ENCODE data around the gene SLC2A4.

The SLC2A4 gene

DNA sequence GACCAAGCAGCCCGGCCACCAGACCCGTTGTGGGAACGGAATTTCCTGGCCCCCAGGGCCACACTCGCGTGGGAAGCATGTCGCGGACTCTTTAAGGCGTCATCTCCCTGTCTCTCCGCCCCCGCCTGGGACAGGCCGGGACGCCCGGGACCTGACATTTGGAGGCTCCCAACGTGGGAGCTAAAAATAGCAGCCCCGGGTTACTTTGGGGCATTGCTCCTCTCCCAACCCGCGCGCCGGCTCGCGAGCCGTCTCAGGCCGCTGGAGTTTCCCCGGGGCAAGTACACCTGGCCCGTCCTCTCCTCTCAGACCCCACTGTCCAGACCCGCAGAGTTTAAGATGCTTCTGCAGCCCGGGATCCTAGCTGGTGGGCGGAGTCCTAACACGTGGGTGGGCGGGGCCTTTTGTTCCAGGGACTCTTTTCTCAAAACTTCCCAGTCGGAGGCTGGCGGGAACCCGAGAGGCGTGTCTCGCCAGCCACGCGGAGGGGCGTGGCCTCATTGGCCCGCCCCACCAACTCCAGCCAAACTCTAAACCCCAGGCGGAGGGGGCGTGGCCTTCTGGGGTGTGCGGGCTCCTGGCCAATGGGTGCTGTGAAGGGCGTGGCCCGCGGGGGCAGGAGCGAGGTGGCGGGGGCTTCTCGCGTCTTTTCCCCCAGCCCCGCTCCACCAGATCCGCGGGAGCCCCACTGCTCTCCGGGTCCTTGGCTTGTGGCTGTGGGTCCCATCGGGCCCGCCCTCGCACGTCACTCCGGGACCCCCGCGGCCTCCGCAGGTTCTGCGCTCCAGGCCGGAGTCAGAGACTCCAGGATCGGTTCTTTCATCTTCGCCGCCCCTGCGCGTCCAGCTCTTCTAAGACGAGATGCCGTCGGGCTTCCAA is at the start of gene SLC2A4:
Gene SLC2A4 (plus strand): TSS at position 645 of the 879 bp plus-strand sequence. CDS start 217 bp downstream, at position 862.
- peak within 1 kb of the TSS; percentile 76 for H3K4me3 ChIP-seq (ENCODE audit: insufficient read length, low read depth)
- H3K36me3 ChIP-seq (ENCODE audit: insufficient read depth, insufficient read length, low read length) = no peaks in the 10 kb centered on the region
- TF ChIP-seq SUZ12 (IDR thresholded peaks at IDR 0.05; ENCODE audit: extremely low read depth, insufficient read depth, insufficient read length) = no peak
- TF ChIP-seq YY1 (IDR thresholded peaks at IDR 0.05; ENCODE audit: insufficient read depth, insufficient read length) = no peak
- TF ChIP-seq ZNF274 (IDR thresholded peaks at IDR 0.05; ENCODE audit: low read depth, low read length) = no peak

DNA sequence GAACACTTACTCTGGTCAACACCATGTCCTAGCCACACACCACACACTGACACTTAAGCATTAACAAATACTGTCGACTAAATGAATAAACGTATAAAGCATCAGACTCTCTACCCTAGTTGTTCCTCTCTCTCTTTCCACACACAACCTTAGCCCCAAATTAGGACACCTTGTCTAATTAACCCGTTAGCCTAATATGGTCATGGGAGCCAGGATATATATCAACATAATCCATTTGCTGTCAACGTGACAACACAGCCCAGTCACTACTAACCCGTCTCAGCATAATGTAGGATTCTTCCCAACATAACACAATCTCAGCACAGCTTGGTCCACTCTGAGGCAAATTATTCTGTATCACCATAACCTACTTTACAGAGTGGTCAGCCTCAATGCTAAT is 49.4 kb upstream of the SLC2A4 start:
- Histone ChIP-seq H3K36me3 (ENCODE audit: insufficient read depth, insufficient read length, low read length) (peaks cover 65% of the 10 kb centered on the region), H3K9ac (ENCODE audit: insufficient read length, low read depth) (no peak overlapping the region), H3K4me3 (ENCODE audit: insufficient read length, low read depth) (peak overlapping the region; percentile 26)

More for the DNA sequence above, at the start of gene SLC2A4:
- Histone ChIP-seq H3K9me3 (ENCODE audit: insufficient read depth, low read length) (no peaks in the 10 kb centered on the region), H3K4me1 (ENCODE audit: insufficient read depth, insufficient read length) (no peaks in the 10 kb centered on the region), H3K27me3 (ENCODE audit: insufficient read depth, insufficient read length) (peaks cover 14% of the 10 kb centered on the region), H3K9ac (ENCODE audit: insufficient read length, low read depth) (peak within 1 kb of the TSS; percentile 79)
- DNase-seq (ENCODE audit: low read depth, low spot score) = peak; percentile 88

DNA sequence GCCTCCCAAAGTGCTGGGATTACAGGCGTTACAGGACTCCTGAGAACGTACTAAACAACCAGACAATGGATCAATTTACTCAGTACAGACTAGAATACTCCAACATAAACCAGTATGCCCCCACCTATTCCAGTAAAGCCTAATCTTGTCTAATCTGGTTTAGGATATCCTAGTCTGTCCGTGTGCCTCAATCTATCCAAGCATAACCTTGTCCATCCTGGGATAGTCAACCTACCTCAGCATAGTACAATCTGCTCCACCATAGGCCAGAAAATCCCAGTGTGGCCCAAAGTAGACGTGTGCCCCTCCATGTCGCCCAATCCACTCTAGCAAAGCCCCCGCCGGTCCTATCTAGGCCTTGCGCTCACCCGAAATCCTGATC is 47.8 kb upstream of the SLC2A4 start:
- H3K4me3 ChIP-seq (ENCODE audit: insufficient read length, low read depth) = peak overlapping the region; percentile 71
- H3K4me1 ChIP-seq (ENCODE audit: insufficient read depth, insufficient read length) = peaks cover 10% of the 10 kb centered on the region
- TF ChIP-seq YY1 (IDR thresholded peaks at IDR 0.05; ENCODE audit: insufficient read depth, insufficient read length) = no peak
- no peak for DNase-seq (ENCODE audit: low read depth, low spot score)
- H3K27me3 ChIP-seq (ENCODE audit: insufficient read depth, insufficient read length) = no peaks in the 10 kb centered on the region
- H3K36me3 ChIP-seq (ENCODE audit: insufficient read depth, insufficient read length, low read length) = peaks cover 55% of the 10 kb centered on the region
- peak overlapping the region; percentile 79 for H3K9ac ChIP-seq (ENCODE audit: insufficient read length, low read depth)
- H3K9me3 ChIP-seq (ENCODE audit: insufficient read depth, low read length) = no peaks in the 10 kb centered on the region

More for the DNA sequence above, 49.4 kb upstream of the SLC2A4 start:
- no peak for DNase-seq (ENCODE audit: low read depth, low spot score)
- Histone ChIP-seq H3K27me3 (ENCODE audit: insufficient read depth, insufficient read length) (no peaks in the 10 kb centered on the region), H3K9me3 (ENCODE audit: insufficient read depth, low read length) (no peaks in the 10 kb centered on the region), H3K4me1 (ENCODE audit: insufficient read depth, insufficient read length) (peaks cover 10% of the 10 kb centered on the region)
- TF ChIP-seq YY1 (IDR thresholded peaks at IDR 0.05; ENCODE audit: insufficient read depth, insufficient read length) = no peak

DNA sequence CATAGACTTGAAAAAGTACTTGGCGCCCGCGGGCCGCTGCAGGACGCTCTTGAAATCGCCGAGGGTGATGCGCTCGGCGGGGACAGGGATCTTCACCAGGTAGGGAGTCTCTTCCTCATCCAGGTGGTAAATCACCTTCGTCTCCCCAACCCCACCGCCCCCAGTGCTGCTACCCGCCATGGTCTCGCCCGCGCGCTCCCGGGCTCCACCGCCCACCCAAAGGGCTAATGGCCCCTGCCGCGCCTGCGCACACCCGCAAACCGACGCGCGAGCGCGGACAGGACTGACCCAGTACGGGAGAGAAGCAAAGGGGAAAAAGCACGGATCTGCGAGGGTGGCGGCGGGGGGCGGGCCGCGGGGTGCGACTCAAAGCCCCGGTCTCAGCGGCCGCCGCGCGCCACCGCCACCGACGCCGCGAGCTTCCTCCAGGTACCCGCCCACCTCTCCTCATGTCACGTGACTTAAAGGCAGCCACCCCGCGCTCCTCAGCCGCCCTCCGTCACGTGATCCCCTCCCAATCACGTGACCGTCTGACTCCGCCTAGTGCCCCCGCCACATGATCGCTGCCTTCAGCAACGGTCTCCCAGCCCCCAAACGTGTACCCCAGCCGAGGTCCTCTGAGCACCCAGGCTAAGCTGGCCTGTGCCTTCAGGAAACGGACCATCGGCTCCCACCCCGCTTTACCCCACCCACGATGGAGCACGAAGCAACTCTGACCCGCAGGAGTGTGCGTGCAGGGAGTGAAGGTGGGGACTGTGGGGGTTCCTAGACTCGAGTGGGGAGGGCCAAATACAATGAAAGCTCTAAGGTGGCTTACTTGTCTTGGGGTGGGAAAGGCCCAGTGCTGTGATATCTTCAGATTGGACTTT is 47.2 kb upstream of the SLC2A4 start, which contains the start of gene DVL2:
Gene DVL2 (minus strand): TSS at position 435 of the 869 bp plus-strand sequence. CDS start 255 bp downstream, at position 180.
- no peaks in the 10 kb centered on the region for H3K9me3 ChIP-seq (ENCODE audit: insufficient read depth, low read length)
- DNase-seq (ENCODE audit: low read depth, low spot score) = peak; percentile 80
- H3K27me3 ChIP-seq (ENCODE audit: insufficient read depth, insufficient read length) = no peaks in the 10 kb centered on the region
- peaks cover 10% of the 10 kb centered on the region for H3K4me1 ChIP-seq (ENCODE audit: insufficient read depth, insufficient read length)
- H3K36me3 ChIP-seq (ENCODE audit: insufficient read depth, insufficient read length, low read length) = peaks cover 49% of the 10 kb centered on the region
- TF ChIP-seq SUZ12 (IDR thresholded peaks at IDR 0.05; ENCODE audit: extremely low read depth, insufficient read depth, insufficient read length) (no peak), YY1 (IDR thresholded peaks at IDR 0.05; ENCODE audit: insufficient read depth, insufficient read length) (no peak), ZNF274 (IDR thresholded peaks at IDR 0.05; ENCODE audit: low read depth, low read length) (no peak)
- peak within 1 kb of the TSS; percentile 71 for H3K4me3 ChIP-seq (ENCODE audit: insufficient read length, low read depth)
- peak within 1 kb of the TSS; percentile 79 for H3K9ac ChIP-seq (ENCODE audit: insufficient read length, low read depth)

DNA sequence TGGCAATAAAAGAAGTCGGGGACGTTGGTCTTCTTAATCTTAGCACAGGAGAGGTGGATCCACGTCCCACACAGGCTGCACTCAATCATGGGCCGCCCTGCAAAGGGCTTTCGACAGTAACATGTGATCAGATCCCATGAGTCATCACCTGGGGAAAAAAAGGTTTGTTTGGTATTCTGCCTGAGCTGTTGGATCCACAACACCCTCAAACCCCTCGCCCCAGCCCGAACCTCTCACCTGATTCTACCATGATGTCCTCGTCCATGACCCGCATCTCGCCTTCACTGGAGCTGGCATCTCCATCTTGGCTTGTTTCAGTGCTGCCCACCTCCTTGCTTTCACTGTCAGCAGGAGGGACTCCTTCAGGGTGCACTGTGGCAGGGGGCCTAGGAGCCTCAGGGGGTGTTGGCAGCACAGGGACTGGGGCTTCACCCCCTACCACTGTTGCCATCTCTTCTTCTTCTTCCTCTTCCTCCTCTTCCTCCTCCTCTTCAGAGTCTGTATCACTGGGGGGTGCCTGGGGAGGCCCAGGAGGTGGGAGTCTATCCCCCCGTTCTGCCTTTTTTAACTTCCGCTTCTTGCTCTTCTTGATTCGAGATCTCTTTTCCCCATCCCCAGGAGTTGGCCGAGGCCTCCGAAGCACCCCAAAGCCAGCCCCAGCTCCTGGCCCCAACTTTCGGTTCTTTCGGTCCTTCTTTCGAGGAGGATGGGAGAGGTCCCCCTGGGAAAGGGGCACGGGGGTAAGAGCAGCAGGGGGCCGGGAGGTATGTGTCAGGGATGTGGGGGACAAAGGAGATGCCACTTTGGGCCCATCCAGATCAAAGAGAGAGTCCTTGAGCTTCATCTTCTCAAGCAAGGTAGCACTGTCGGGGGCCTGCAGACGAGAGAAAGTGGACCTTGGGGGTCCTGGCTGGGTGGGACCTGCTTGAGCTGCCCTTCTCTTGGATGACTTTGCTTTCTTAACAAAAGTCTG is 45.5 kb upstream of the SLC2A4 start:
- peaks cover 12% of the 10 kb centered on the region for H3K4me1 ChIP-seq (ENCODE audit: insufficient read depth, insufficient read length)
- H3K36me3 ChIP-seq (ENCODE audit: insufficient read depth, insufficient read length, low read length) = peaks cover 42% of the 10 kb centered on the region
- no peak for DNase-seq (ENCODE audit: low read depth, low spot score)
- H3K27me3 ChIP-seq (ENCODE audit: insufficient read depth, insufficient read length) = no peaks in the 10 kb centered on the region
- H3K9ac ChIP-seq (ENCODE audit: insufficient read length, low read depth) = peak overlapping the region; percentile 13
- no peak overlapping the region for H3K4me3 ChIP-seq (ENCODE audit: insufficient read length, low read depth)
- H3K9me3 ChIP-seq (ENCODE audit: insufficient read depth, low read length) = no peaks in the 10 kb centered on the region
- TF ChIP-seq SUZ12 (IDR thresholded peaks at IDR 0.05; ENCODE audit: extremely low read depth, insufficient read depth, insufficient read length) (no peak), YY1 (IDR thresholded peaks at IDR 0.05; ENCODE audit: insufficient read depth, insufficient read length) (no peak), ZNF274 (IDR thresholded peaks at IDR 0.05; ENCODE audit: low read depth, low read length) (no peak)

DNA sequence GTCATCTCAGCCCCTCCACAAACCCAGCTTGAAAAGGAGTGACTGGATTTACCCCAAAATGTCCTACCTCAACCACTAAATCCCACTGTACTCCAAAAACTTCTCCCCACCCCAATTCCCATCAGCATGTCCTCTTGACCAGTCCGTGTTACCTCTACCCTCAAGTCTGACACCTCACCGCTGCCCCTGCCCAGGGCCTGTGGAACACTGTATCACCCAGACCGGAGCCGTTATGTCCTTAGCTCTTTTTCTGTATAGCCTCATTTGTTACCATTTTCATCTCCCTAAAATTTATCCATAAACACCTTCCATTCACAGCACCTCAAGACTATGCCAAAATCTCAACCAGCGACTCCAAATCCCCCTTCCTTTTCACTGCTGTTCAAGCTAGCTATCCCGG is 44.7 kb upstream of the SLC2A4 start:
- H3K4me1 ChIP-seq (ENCODE audit: insufficient read depth, insufficient read length) = peaks cover 12% of the 10 kb centered on the region
- H3K4me3 ChIP-seq (ENCODE audit: insufficient read length, low read depth) = no peak overlapping the region
- TF ChIP-seq YY1 (IDR thresholded peaks at IDR 0.05; ENCODE audit: insufficient read depth, insufficient read length) = no peak
- no peak for TF ChIP-seq ZNF274 (IDR thresholded peaks at IDR 0.05; ENCODE audit: low read depth, low read length)
- TF ChIP-seq SUZ12 (IDR thresholded peaks at IDR 0.05; ENCODE audit: extremely low read depth, insufficient read depth, insufficient read length) = no peak
- no peaks in the 10 kb centered on the region for H3K9me3 ChIP-seq (ENCODE audit: insufficient read depth, low read length)
- peaks cover 43% of the 10 kb centered on the region for H3K36me3 ChIP-seq (ENCODE audit: insufficient read depth, insufficient read length, low read length)
- H3K27me3 ChIP-seq (ENCODE audit: insufficient read depth, insufficient read length) = no peaks in the 10 kb centered on the region
- DNase-seq (ENCODE audit: low read depth, low spot score) = no peak
- no peak overlapping the region for H3K9ac ChIP-seq (ENCODE audit: insufficient read length, low read depth)
